Astrocyte of the cerebellum (primary cell): ENCODE results near the gene CDC34.

Experiments
- DNase-seq: peaks from one replicate; pipeline ENCODE4 v3.0.0-alpha.2; 2011; ENCODE audit warnings: low read depth
- H3K4me3 ChIP-seq: 2 replicates; pipeline ENCODE4 v1.5.1; 2011; ENCODE audit warnings: mild to moderate bottlenecking, low read depth, low read length, moderate library complexity
- in situ Hi-C: cut with HindIII; loops from 2 replicates; pipeline ENCODE4 v1.10.0; 2017; ENCODE audit warnings: low sequenced_read_pairs
- TF ChIP-seq, protein P1 (sequence below): IDR thresholded peaks from 2 replicates; pipeline ENCODE4 v1.5.1; 2012; ENCODE audit warnings: low read length, low read depth, moderate library complexity, mild to moderate bottlenecking; ENCODE audit errors: missing control alignments

CDC34 gene

DNA sequence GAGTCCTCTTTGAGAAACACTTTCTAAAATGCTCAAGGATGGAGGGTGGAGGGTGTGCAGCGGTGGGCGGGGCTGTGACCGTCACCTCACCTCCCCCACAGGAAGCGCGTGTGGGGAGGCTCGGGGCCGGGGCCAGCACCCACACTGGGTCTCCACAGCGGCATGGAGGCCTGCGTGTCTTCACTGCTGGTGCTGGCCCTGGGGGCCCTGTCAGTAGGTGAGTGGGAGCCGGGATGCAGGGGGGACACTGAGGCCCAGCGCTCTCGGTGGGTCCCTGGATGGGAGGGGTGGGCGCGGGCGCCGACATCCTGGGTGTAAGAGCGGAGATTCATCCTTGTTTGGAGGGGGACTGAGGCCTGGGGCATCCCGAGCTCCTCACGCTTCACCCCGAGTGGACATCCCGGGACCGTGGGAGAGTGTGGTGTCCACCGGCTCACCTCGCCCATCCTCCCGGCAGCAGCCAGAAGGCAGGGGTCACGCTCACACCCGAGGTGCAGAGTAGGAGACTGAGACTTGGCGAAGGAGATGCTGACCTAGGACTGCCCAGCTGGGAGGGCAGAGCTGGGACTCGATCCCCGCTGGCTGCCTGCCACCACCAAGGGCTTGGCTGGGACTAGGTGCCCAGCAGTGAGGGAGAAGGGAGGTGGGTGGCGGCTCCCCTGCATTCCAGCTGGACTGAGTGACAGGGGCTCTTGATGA lies 12.5 kb downstream of the CDC34 start, which contains the start of gene GZMM:
TSS of gene GZMM (plus strand) at position 144 of the 699 bp plus-strand sequence. CDS start at position 163, 19 bp downstream.
- H3K4me3 ChIP-seq: no peak within 1 kb of the TSS
- TF ChIP-seq, protein P1, sequence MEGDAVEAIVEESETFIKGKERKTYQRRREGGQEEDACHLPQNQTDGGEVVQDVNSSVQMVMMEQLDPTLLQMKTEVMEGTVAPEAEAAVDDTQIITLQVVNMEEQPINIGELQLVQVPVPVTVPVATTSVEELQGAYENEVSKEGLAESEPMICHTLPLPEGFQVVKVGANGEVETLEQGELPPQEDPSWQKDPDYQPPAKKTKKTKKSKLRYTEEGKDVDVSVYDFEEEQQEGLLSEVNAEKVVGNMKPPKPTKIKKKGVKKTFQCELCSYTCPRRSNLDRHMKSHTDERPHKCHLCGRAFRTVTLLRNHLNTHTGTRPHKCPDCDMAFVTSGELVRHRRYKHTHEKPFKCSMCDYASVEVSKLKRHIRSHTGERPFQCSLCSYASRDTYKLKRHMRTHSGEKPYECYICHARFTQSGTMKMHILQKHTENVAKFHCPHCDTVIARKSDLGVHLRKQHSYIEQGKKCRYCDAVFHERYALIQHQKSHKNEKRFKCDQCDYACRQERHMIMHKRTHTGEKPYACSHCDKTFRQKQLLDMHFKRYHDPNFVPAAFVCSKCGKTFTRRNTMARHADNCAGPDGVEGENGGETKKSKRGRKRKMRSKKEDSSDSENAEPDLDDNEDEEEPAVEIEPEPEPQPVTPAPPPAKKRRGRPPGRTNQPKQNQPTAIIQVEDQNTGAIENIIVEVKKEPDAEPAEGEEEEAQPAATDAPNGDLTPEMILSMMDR: no peak
- in situ Hi-C loops: no loop called here
- DNase-seq: no peak

DNA sequence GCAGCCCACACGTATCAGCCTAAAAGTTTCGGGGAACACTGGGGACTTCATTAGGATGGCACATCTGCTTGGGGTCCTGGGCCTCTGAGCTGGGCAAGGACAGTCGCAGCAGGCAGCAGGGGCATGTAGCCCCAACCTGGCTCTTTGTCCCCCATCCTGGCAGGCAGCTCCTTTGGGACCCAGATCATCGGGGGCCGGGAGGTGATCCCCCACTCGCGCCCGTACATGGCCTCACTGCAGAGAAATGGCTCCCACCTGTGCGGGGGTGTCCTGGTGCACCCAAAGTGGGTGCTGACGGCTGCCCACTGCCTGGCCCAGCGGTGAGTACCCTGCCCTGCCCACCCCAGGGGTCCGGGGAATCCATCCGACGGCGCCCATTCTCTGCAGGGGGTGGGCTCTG lies 15.6 kb downstream of the CDC34 start:
- in situ Hi-C loops: no loop called here
- DNase-seq: no peak
- TF ChIP-seq, protein P1: no peak
- no peak overlapping the region for H3K4me3 ChIP-seq

DNA sequence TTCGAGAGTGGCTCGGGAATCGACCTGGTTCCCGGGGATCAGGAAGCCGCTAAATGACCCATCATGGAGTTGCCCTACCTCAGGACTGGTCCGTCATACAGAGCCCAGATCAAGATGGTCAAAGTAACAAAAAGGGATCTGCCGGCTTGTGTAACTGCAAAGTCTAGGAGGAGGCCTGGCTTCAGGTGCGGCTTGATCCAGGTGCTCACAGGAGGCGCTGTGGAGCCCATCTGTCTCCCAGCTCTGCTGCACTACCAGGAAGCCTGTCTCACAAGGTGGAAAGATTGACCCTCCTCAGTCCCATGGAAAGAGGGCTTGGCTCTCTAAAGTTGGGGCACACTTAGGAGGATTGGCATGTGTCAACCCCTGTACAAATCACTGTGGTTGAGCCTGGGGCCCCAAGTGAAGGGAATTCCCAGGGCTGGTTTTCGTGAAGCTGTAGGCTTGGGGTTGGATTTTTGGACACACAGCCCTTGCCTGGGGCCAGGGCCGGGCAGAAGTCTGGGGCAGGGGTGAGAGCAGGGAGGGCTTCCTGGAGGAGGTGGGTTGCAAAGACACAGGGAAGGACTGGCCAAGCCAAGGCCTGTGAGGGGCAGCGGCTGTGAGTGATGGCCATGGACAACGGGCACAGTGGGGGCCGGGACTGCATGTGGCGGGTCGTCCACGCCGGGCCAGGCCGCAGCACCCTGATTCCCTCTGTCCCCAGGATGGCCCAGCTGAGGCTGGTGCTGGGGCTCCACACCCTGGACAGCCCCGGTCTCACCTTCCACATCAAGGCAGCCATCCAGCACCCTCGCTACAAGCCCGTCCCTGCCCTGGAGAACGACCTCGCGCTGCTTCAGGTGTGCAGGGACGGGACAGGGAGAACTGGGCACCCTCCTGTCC lies 16.5 kb downstream of the CDC34 start:
- TF ChIP-seq, protein P1: no peak
- DNase-seq: no peak
- in situ Hi-C loops: no loop called here
- no peak overlapping the region for H3K4me3 ChIP-seq

- H3K4me3 ChIP-seq: no peak overlapping the region
- no peak for DNase-seq
- in situ Hi-C loops: no loop called here
- TF ChIP-seq, protein P1: no peak
Observed at GRCh38 chr19:548886-549830, 17.6 kb downstream of the CDC34 start.

GRCh38 chr19:554817-555216 lies 23.3 kb downstream of the CDC34 start:
- TF ChIP-seq, protein P1: no peak
- no peak for DNase-seq
- in situ Hi-C loops: no loop called here
- no peak overlapping the region for H3K4me3 ChIP-seq

DNA sequence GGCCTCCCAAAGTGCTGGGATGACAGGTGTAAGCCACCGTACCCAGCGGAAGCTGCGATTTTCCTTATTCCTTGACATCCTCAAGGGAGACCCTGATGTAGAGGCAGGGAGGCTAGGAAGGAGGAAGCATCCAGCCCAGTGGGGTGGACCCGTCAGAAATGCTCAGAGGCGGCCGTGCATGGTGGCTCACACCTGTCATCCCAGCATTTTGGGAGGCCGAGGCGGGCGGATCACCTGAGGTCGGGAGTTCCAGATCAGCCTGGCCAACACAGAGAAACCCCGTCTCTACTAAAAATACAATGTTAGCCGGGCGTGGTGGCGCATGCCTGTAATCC lies 23.9 kb downstream of the CDC34 start:
- H3K4me3 ChIP-seq: no peak overlapping the region
- no peak for DNase-seq
- TF ChIP-seq, protein P1: no peak
- in situ Hi-C loops: no loop called here
